Activated CD8-positive, alpha-beta T cell treated with anti-CD3 and anti-CD28 coated beads for 36 hours (primary cell): ENCODE data around the gene CRYBB3. TPM values are rescaled to one million over a fixed set of nuclear protein-coding genes. Genes with fewer than 3 reads are reported as not detected.

Experiments
- ATAC-seq: fragments of 200-7000 bp; cut with Tn5 transposase; one replicate; pipeline ENCODE4 v1.10.0; 2021; ENCODE audit warnings: mild to moderate bottlenecking, moderate library complexity
- CTCF ChIA-PET: fragments of 350-600 bp; sonication (Branson Sonifier 250); formaldehyde crosslinking; loops from one replicate; lab custom pipeline; 2021; ENCODE audit warnings: antibody characterized with exemption; lab: Charles Lee
- POLR2A ChIA-PET: fragments of 350-600 bp; sonication (Branson Sonifier 250); formaldehyde crosslinking; loops from one replicate; lab custom pipeline; 2021; ENCODE audit warnings: antibody characterized with exemption; lab: Charles Lee
- DNase-seq: peaks from one replicate; pipeline ENCODE4 v3.0.0-alpha.2; 2020
- H3K27ac Mint-ChIP-seq: one replicate; pipeline ENCODE4 v1.8.0; 2021; ENCODE audit warnings: mild to moderate bottlenecking, mixed read lengths
- H3K27me3 Mint-ChIP-seq: one replicate; pipeline ENCODE4 v1.8.0; 2021; ENCODE audit warnings: mixed read lengths
- H3K36me3 Mint-ChIP-seq: one replicate; pipeline ENCODE4 v1.8.0; 2021; ENCODE audit warnings: low read depth, mixed read lengths
- H3K4me1 Mint-ChIP-seq: one replicate; pipeline ENCODE4 v1.8.0; 2021; ENCODE audit warnings: low read depth, mixed read lengths
- H3K4me3 Mint-ChIP-seq: one replicate; pipeline ENCODE4 v1.8.0; 2021; ENCODE audit warnings: mild to moderate bottlenecking, moderate library complexity, mixed read lengths
- H3K9me3 Mint-ChIP-seq: one replicate; pipeline ENCODE4 v1.8.0; 2021; ENCODE audit warnings: mixed read lengths
- CTCF ChIP-seq: fragments of 200-600 bp; IDR thresholded peaks from one replicate; pipeline ENCODE4 v1.8.0; 2022; ENCODE audit warnings: antibody characterized with exemption, mild to moderate bottlenecking
- intact Hi-C: fragments of 100-400 bp; cut with micrococcal nuclease; formaldehyde crosslinking; loops from one replicate; pipeline ENCODE4 v1.10.0; 2022
- total RNA-seq, 2 experiments: library from RNA; stranded (reverse); gene quantifications; one replicate each; pipeline ENCODE4 v1.2.3, GENCODE V29; 2021

Gene CRYBB3
- total RNA-seq = not detected

GRCh38 chr22:25199731-25200520 lies at the start of gene CRYBB3:
Gene CRYBB3, plus strand, starts transcription at chr22:25199858. Its CDS starts 1,539 bp downstream, at chr22:25201397.
- ChIA-PET POLR2A (no interaction called here), CTCF (interaction anchor here (3.2 kb wide), 1 partner anchor 12 kb away, joined by 32 read pairs; no protein-coding TSS in a partner anchor)
- no peak within 1 kb of the TSS for H3K4me3 Mint-ChIP-seq
- no peaks in the 10 kb centered on the region for H3K9me3 Mint-ChIP-seq
- H3K36me3 Mint-ChIP-seq = no peaks in the 10 kb centered on the region
- no peaks in the 10 kb centered on the region for H3K27me3 Mint-ChIP-seq
- ATAC-seq (no peak), DNase-seq (no peak)
- no peak within 1 kb of the TSS for H3K27ac Mint-ChIP-seq
- H3K4me1 Mint-ChIP-seq = no peaks in the 10 kb centered on the region
- intact Hi-C loops = no loop called here
- TF ChIP-seq CTCF = no peak

GRCh38 chr22:25153961-25154666 lies 45.5 kb upstream of the CRYBB3 start:
- Mint-ChIP-seq H3K27ac (no peak overlapping the region), H3K27me3 (no peaks in the 10 kb centered on the region), H3K9me3 (no peaks in the 10 kb centered on the region), H3K36me3 (no peaks in the 10 kb centered on the region), H3K4me3 (no peak overlapping the region), H3K4me1 (no peaks in the 10 kb centered on the region)
- intact Hi-C loops = no loop called here
- DNase-seq = no peak
- no peak for TF ChIP-seq CTCF
- ATAC-seq = no peak
- ChIA-PET CTCF (interaction anchor here (0.6 kb wide), 1 partner anchor 13 kb away, joined by 3 read pairs; no protein-coding TSS in a partner anchor), POLR2A (no interaction called here)

- CTCF ChIA-PET = interaction anchor here (0.6 kb wide), 1 partner anchor 14 kb away, joined by 3 read pairs; no protein-coding TSS in a partner anchor
- DNase-seq (no peak), ATAC-seq (no peak)
- Mint-ChIP-seq H3K4me3 (no peak overlapping the region), H3K4me1 (no peaks in the 10 kb centered on the region), H3K9me3 (no peaks in the 10 kb centered on the region), H3K36me3 (no peaks in the 10 kb centered on the region), H3K27me3 (no peaks in the 10 kb centered on the region), H3K27ac (no peak overlapping the region)
- POLR2A ChIA-PET = interaction anchor here (0.6 kb wide), 1 partner anchor 15 kb away, joined by 3 read pairs; no protein-coding TSS in a partner anchor
- intact Hi-C loops = no loop called here
- no peak for TF ChIP-seq CTCF
Observed at GRCh38 chr22:25154667-25154999, 45.0 kb upstream of the CRYBB3 start.

- ChIA-PET POLR2A (no interaction called here), CTCF (no interaction called here)
- no peak for TF ChIP-seq CTCF
- no peak overlapping the region for H3K4me3 Mint-ChIP-seq
- no peak for DNase-seq
- H3K27me3 Mint-ChIP-seq = no peaks in the 10 kb centered on the region
- peaks cover 9% of the 10 kb centered on the region for H3K4me1 Mint-ChIP-seq
- no peak for ATAC-seq
- intact Hi-C loops = no loop called here
- no peaks in the 10 kb centered on the region for H3K36me3 Mint-ChIP-seq
- no peaks in the 10 kb centered on the region for H3K9me3 Mint-ChIP-seq
- H3K27ac Mint-ChIP-seq = no peak overlapping the region
Observed at GRCh38 chr22:25156736-25157135, 42.9 kb upstream of the CRYBB3 start.

- CTCF ChIA-PET = interaction anchor here (1.2 to 1.3 kb wide), 2 partner anchors 10 to 48 kb away, joined by 3 to 4 read pairs; no protein-coding TSS in a partner anchor
- intact Hi-C loops = no loop called here
- Mint-ChIP-seq H3K27ac (no peak overlapping the region), H3K4me1 (peaks cover 12% of the 10 kb centered on the region), H3K9me3 (no peaks in the 10 kb centered on the region), H3K27me3 (no peaks in the 10 kb centered on the region), H3K36me3 (no peaks in the 10 kb centered on the region), H3K4me3 (no peak overlapping the region)
- no peak for TF ChIP-seq CTCF
- ATAC-seq (no peak), DNase-seq (no peak)
- POLR2A ChIA-PET = no interaction called here
Observed at GRCh38 chr22:25159028-25159427, 40.6 kb upstream of the CRYBB3 start.
